Activated B cell treated with CpG ODN at 0.5 μM for 24 hours (primary cell): ENCODE data around the gene MYO16. TPM values are rescaled to one million over a fixed set of nuclear protein-coding genes. Genes with fewer than 3 reads are reported as not detected.

Experiments used
- ATAC-seq: fragments of 200-7000 bp; cut with Tn5 transposase; one replicate; pipeline ENCODE4 v1.10.0; 2021; ENCODE audit warnings: low read depth, mild to moderate bottlenecking, moderate library complexity
- CTCF ChIA-PET: fragments of 350-600 bp; sonication (Branson Sonifier 250); formaldehyde crosslinking; loops from one replicate; lab custom pipeline; 2021; ENCODE audit warnings: antibody characterized with exemption; lab: Charles Lee
- POLR2A ChIA-PET: fragments of 350-600 bp; sonication (Branson Sonifier 250); formaldehyde crosslinking; loops from one replicate; lab custom pipeline; 2021; ENCODE audit warnings: antibody characterized with exemption; lab: Charles Lee
- DNase-seq: peaks from one replicate; pipeline ENCODE4 v3.0.0; 2022
- H3K27ac Mint-ChIP-seq: one replicate; pipeline ENCODE4 v1.8.0; 2020; ENCODE audit warnings: mixed read lengths
- H3K27me3 Mint-ChIP-seq: one replicate; pipeline ENCODE4 v1.8.0; 2021; ENCODE audit warnings: mixed read lengths
- H3K36me3 Mint-ChIP-seq: one replicate; pipeline ENCODE4 v1.8.0; 2021; ENCODE audit warnings: low read depth, mixed read lengths
- H3K4me1 Mint-ChIP-seq: one replicate; pipeline ENCODE4 v1.8.0; 2021; ENCODE audit warnings: mixed read lengths
- H3K4me3 Mint-ChIP-seq: one replicate; pipeline ENCODE4 v1.8.0; 2020; ENCODE audit warnings: mild to moderate bottlenecking, mixed read lengths
- H3K9me3 Mint-ChIP-seq: one replicate; pipeline ENCODE4 v1.8.0; 2020; ENCODE audit warnings: mixed read lengths
- intact Hi-C: fragments of 100-400 bp; cut with micrococcal nuclease; formaldehyde crosslinking; loops from one replicate; pipeline ENCODE4 v1.15.1; 2024
- total RNA-seq: library from RNA; stranded (reverse); gene quantifications from 2 replicates; pipeline ENCODE4 v1.2.3, GENCODE V29; 2022
- TF ChIP-seq, protein P1 (sequence below): fragments of 200-600 bp; IDR thresholded peaks from one replicate; pipeline ENCODE4 v1.8.0; 2022; ENCODE audit warnings: antibody characterized with exemption, mild to moderate bottlenecking

The MYO16 gene
- total RNA-seq, 1 donor from 2014 or later, result not detected

DNA sequence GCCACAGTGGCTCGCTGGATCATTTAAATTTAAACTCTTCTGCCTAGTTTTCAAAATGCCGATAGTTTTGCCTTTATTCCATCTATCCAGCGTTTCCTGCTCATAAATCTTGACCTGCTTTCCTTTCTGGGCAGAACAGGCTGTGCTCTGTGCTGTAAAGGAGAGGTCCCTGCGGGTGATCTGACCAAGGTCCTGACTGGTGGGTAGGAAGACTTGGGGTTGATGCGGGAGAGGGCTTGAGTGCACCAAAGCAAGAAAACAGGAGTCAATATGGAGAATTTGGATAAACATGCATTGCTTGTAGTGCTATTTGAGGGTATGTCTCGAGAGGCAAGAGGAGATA is 533.6 kb downstream of the MYO16 start:
- intact Hi-C loops, result loop anchor here (2.0 to 5.0 kb wide), 2 partner anchors 18 to 54 kb away; no protein-coding TSS in a partner anchor
- Mint-ChIP-seq H3K9me3 (no peaks in the 10 kb centered on the region), H3K4me1 (peaks cover 42% of the 10 kb centered on the region), H3K27ac (no peak overlapping the region), H3K27me3 (peaks cover 12% of the 10 kb centered on the region), H3K4me3 (peak overlapping the region; percentile 69), H3K36me3 (no peaks in the 10 kb centered on the region)
- ATAC-seq (no peak), DNase-seq (no peak)
- ChIA-PET POLR2A (interaction anchor here (1.3 to 2.0 kb wide), 2 partner anchors 622 to 1309 kb away, joined by 4 to 9 read pairs; no protein-coding TSS in a partner anchor), CTCF (interaction anchor here (1.4 kb wide), 2 partner anchors 202 to 622 kb away, joined by 3 to 4 read pairs; no protein-coding TSS in a partner anchor)
- TF ChIP-seq, protein P1, sequence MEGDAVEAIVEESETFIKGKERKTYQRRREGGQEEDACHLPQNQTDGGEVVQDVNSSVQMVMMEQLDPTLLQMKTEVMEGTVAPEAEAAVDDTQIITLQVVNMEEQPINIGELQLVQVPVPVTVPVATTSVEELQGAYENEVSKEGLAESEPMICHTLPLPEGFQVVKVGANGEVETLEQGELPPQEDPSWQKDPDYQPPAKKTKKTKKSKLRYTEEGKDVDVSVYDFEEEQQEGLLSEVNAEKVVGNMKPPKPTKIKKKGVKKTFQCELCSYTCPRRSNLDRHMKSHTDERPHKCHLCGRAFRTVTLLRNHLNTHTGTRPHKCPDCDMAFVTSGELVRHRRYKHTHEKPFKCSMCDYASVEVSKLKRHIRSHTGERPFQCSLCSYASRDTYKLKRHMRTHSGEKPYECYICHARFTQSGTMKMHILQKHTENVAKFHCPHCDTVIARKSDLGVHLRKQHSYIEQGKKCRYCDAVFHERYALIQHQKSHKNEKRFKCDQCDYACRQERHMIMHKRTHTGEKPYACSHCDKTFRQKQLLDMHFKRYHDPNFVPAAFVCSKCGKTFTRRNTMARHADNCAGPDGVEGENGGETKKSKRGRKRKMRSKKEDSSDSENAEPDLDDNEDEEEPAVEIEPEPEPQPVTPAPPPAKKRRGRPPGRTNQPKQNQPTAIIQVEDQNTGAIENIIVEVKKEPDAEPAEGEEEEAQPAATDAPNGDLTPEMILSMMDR, result no peak

DNA sequence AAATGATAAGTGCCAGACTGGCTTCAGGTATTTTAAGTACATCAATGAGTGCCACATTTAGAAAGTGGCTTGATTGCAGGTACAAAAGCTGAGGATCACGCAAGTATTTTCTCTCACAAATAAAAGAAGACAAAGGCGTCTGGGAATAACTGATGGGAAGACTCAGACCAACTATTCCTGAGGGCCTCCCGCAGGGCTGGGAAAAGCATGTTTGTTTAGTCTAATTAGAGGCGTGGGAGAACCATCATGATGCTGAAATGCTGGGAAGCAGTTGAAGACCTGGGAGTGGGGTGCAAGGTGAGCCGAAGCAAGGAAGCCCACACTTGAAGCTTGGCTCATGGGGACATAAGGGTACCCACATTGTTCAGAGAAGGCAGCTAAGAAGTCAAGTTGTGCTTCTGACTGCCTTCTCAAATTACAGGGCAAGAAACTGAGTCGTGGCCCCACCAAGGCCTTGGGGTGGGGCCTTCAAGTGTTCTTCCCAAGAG is 536.0 kb downstream of the MYO16 start:
- Mint-ChIP-seq H3K36me3 (no peaks in the 10 kb centered on the region), H3K4me3 (no peak overlapping the region), H3K27me3 (peaks cover 9% of the 10 kb centered on the region), H3K9me3 (no peaks in the 10 kb centered on the region), H3K4me1 (peaks cover 31% of the 10 kb centered on the region), H3K27ac (no peak overlapping the region)
- POLR2A ChIA-PET, result no interaction called here
- intact Hi-C loops, result no loop called here
- TF ChIP-seq, protein P1, result no peak
- ATAC-seq, result no peak
- no peak for DNase-seq
- CTCF ChIA-PET, result no interaction called here

DNA sequence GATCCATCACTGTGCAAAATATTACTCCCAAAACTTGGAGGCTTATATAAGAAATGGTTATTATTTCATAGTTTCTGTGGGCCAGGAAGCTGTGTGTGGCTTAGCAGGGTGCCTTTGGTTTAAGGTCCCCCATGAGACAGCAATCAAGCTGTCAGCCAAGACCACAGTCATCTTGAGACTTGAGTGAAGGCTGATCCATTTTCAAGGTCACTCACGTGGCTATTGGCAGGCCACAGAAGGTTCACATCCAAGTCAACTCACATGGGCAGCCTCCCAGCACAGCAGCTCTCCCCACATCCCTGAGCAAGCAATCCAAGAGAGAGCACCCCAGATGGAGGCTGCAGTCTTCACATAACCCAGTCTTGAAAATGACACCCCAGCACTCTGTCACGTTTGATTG is 537.4 kb downstream of the MYO16 start:
- H3K4me1 Mint-ChIP-seq, result peaks cover 20% of the 10 kb centered on the region
- H3K36me3 Mint-ChIP-seq, result no peaks in the 10 kb centered on the region
- ChIA-PET CTCF (no interaction called here), POLR2A (no interaction called here)
- no peak overlapping the region for H3K27ac Mint-ChIP-seq
- peaks cover 8% of the 10 kb centered on the region for H3K27me3 Mint-ChIP-seq
- TF ChIP-seq, protein P1, result no peak
- H3K9me3 Mint-ChIP-seq, result no peaks in the 10 kb centered on the region
- intact Hi-C loops, result no loop called here
- no peak overlapping the region for H3K4me3 Mint-ChIP-seq
- ATAC-seq, result no peak
- no peak for DNase-seq

DNA sequence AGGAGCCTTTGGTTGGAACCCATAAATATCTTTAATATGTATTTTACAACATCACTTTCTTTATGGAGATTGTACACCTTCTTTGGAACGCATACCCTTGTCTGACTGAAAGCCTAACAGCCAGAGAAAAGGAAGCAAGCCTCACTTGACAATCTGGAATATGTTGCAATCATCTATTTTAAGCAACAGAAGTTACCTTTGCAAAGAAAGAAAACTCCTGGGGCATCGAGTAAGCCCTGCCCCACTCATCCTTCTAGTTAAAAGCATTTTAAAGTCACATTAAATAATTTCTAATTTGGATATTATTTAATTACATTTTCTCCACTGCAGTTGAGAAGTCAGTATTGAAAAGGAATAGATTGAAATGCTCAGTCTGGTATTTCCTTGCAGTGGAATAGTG is 542.7 kb downstream of the MYO16 start:
- Mint-ChIP-seq H3K27ac (no peak overlapping the region), H3K4me3 (no peak overlapping the region), H3K36me3 (no peaks in the 10 kb centered on the region), H3K4me1 (no peaks in the 10 kb centered on the region), H3K27me3 (peaks cover 5% of the 10 kb centered on the region), H3K9me3 (no peaks in the 10 kb centered on the region)
- CTCF ChIA-PET, result no interaction called here
- DNase-seq (no peak), ATAC-seq (no peak)
- intact Hi-C loops, result no loop called here
- TF ChIP-seq, protein P1, result no peak
- POLR2A ChIA-PET, result no interaction called here

DNA sequence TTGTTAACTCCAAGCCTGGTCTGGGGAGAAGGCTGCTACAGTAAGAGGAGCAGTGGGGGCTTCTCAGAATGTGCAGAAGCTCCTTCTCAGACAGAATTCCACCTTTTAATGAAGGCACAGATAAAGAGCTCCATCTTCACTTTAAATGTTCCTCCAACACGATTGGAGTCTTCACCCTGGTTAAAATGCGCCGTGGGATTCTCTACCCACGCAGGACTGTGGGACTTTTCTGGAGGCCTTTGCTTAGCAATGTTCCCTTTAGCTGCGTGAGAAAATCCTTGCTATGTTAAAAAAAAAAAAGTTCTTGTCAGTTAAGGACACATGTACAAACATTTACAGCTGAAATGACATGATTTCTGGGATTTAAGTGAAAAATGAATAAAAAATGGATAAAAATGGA is 546.3 kb downstream of the MYO16 start:
- H3K4me1 Mint-ChIP-seq, result no peaks in the 10 kb centered on the region
- DNase-seq (no peak), ATAC-seq (no peak)
- H3K4me3 Mint-ChIP-seq, result no peak overlapping the region
- intact Hi-C loops, result no loop called here
- POLR2A ChIA-PET, result no interaction called here
- peaks cover 3% of the 10 kb centered on the region for H3K27me3 Mint-ChIP-seq
- TF ChIP-seq, protein P1, result no peak
- CTCF ChIA-PET, result no interaction called here
- no peaks in the 10 kb centered on the region for H3K36me3 Mint-ChIP-seq
- H3K27ac Mint-ChIP-seq, result no peak overlapping the region
- no peaks in the 10 kb centered on the region for H3K9me3 Mint-ChIP-seq
